ENCODE measurements around the gene NOL3. TPM values are rescaled to one million over a fixed set of nuclear protein-coding genes. Genes with fewer than 3 reads are reported as not detected.

Gene NOL3
- total and polyA plus RNA-seq, 4 donors, result 3.0 to 18.0 (median 10.7) TPM

GRCh38 chr16:67200491-67200890, 30.2 kb downstream of the NOL3 start:
- peaks cover 0 to 16% (median 6%) of the 10 kb centered on the region in 4 donors for H3K4me1 ChIP-seq (ENCODE audit: control insufficient read depth in 4 of 4, insufficient read depth in 4 of 4, low read length in 3 of 4)
- DNase-seq (ENCODE audit: low spot score), result no peak
- no peaks in the 10 kb centered on the region for H3K9me3 ChIP-seq (ENCODE audit: control insufficient read depth in 4 of 4, low read length in 3 of 4)
- no peak overlapping the region for H3K9ac ChIP-seq (ENCODE audit: low read depth in 1 of 2, low read length in 2 of 2)
- whole genome bisulfite sequencing, result 93% methylated on average over 8 of the region's 8 CpGs
- H3K4me3 ChIP-seq (ENCODE audit: low read depth in 1 of 3, low read length in 3 of 3), result no peak overlapping the region
- H3K27me3 ChIP-seq (ENCODE audit: control insufficient read depth in 4 of 4, insufficient read depth in 4 of 4, low read length in 3 of 4), result no peaks in the 10 kb centered on the region
- no peak overlapping the region for H3K27ac ChIP-seq (ENCODE audit: low read depth in 1 of 2, low read length in 2 of 2)
- H3K36me3 ChIP-seq (ENCODE audit: control insufficient read depth in 4 of 4, insufficient read depth in 3 of 4, low read depth in 1 of 4, low read length in 3 of 4), result peaks cover 15 to 55% (median 21%) of the 10 kb centered on the region in 4 donors
- TF ChIP-seq MAX (IDR thresholded peaks at IDR 0.05), result no peak
- no peak for TF ChIP-seq RXRA (IDR thresholded peaks at IDR 0.05)

- 96% methylated on average over 40 of the region's 40 CpGs for WGBS
- Histone ChIP-seq H3K9me3 (ENCODE audit: control insufficient read depth in 4 of 4, low read length in 3 of 4) (no peaks in the 10 kb centered on the region), H3K27ac (ENCODE audit: low read depth in 1 of 2, low read length in 2 of 2) (no peak overlapping the region), H3K4me1 (ENCODE audit: control insufficient read depth in 4 of 4, insufficient read depth in 4 of 4, low read length in 3 of 4) (peaks cover 2 to 19% (median 8%) of the 10 kb centered on the region in 4 donors), H3K27me3 (ENCODE audit: control insufficient read depth in 4 of 4, insufficient read depth in 4 of 4, low read length in 3 of 4) (no peaks in the 10 kb centered on the region), H3K36me3 (ENCODE audit: control insufficient read depth in 4 of 4, insufficient read depth in 3 of 4, low read depth in 1 of 4, low read length in 3 of 4) (peaks cover 3 to 43% (median 15%) of the 10 kb centered on the region in 4 donors), H3K4me3 (ENCODE audit: low read depth in 1 of 3, low read length in 3 of 3) (no peak overlapping the region), H3K9ac (ENCODE audit: low read depth in 1 of 2, low read length in 2 of 2) (no peak overlapping the region)
- no peak for DNase-seq (ENCODE audit: low spot score)
- no peak for TF ChIP-seq HNF4G (IDR thresholded peaks at IDR 0.05)
- TF ChIP-seq FOXA2 (IDR thresholded peaks at IDR 0.05), result no peak
- TF ChIP-seq SP1 (IDR thresholded peaks at IDR 0.05), result no peak
- TF ChIP-seq MAX (IDR thresholded peaks at IDR 0.05), result no peak
- TF ChIP-seq ATF3 (IDR thresholded peaks at IDR 0.05), result no peak
- no peak for TF ChIP-seq RAD21 (IDR thresholded peaks at IDR 0.05)
- TF ChIP-seq ZBTB33 (IDR thresholded peaks at IDR 0.05), result no peak
- TF ChIP-seq REST (IDR thresholded peaks at IDR 0.05), result no peak
- TF ChIP-seq FOXA1 (IDR thresholded peaks at IDR 0.05), result no peak
- no peak for TF ChIP-seq RXRA (IDR thresholded peaks at IDR 0.05)
- no peak for TF ChIP-seq HNF4A (conservative IDR thresholded peaks at IDR 0.05)
- TF ChIP-seq CTCF (IDR thresholded peaks at IDR 0.05; ENCODE audit: low read depth, low read length, missing input control), result no peak
- no peak for TF ChIP-seq NR2F2 (IDR thresholded peaks at IDR 0.05)
- no peak for TF ChIP-seq EGR1 (IDR thresholded peaks at IDR 0.05; ENCODE audit: low read depth in 2 of 2)
- TF ChIP-seq TAF1 (conservative IDR thresholded peaks at IDR 0.05), result no peak
- no peak for TF ChIP-seq YY1 (IDR thresholded peaks at IDR 0.05)
- no peak for TF ChIP-seq JUND (IDR thresholded peaks at IDR 0.05)
- no peak for TF ChIP-seq GABPA (IDR thresholded peaks at IDR 0.05 in 1 of 2, conservative IDR thresholded peaks at IDR 0.05 in 1 of 2)
Observed at GRCh38 chr16:67201411-67202345, 31.3 kb downstream of the NOL3 start.

Measured in liver (tissue), 9 donors.